Measurements from ENCODE around the gene SSH3. TPM values are rescaled to one million over a fixed set of nuclear protein-coding genes. Genes with fewer than 3 reads are reported as not detected.

Gene SSH3
- total and polyA plus RNA-seq, 2 of the 4 experiments (the other 2 are of a cell fraction): 7.3 to 26.7 TPM

GRCh38 chr11:67266449-67267187 lies 36.7 kb upstream of the SSH3 start, which contains the start of gene GRK2:
TSS of gene GRK2 (plus strand) at chr11:67266473. CDS start at chr11:67266700, 227 bp downstream.
- H4K5ac ChIP-seq (ENCODE audit: low read depth, low read length): peak within 1 kb of the TSS; percentile 94; the same call in 1 of the 2 replicates
- peak within 1 kb of the TSS; percentile 51 for H2BK120ac ChIP-seq (ENCODE audit: low read depth, low read length)
- peak within 1 kb of the TSS; percentile 89 for H3K23ac ChIP-seq (ENCODE audit: low read depth, low read length)
- WGBS, 2 experiments (ENCODE audit: extremely low coverage in 2 of 2, insufficient read length in 1 of 2): 1% methylated on average over 50 of the region's 103 CpGs; no CpG with 5 or more reads in 1 of the 2 experiments
- in situ Hi-C loops (cut with MboI; ENCODE audit: low sequenced_read_pairs): no loop called here
- peak within 1 kb of the TSS; percentile 78 for H3K4me3 ChIP-seq (ENCODE audit: insufficient read depth, low read depth, low read length)
- no peak within 1 kb of the TSS for H2BK20ac ChIP-seq (ENCODE audit: low read depth, low read length)
- peak within 1 kb of the TSS; percentile 68 for H4K91ac ChIP-seq (ENCODE audit: insufficient read depth, low read depth, low read length)
- H2BK5ac ChIP-seq (ENCODE audit: low read depth, low read length, poor library complexity, severe bottlenecking): peak within 1 kb of the TSS; percentile 53
- H3K9me3 ChIP-seq (ENCODE audit: control insufficient read depth, insufficient read depth, low read length): no peaks in the 10 kb centered on the region
- no peaks in the 10 kb centered on the region for H3K27me3 ChIP-seq (ENCODE audit: control insufficient read depth, insufficient read depth, low read length)
- peak within 1 kb of the TSS; percentile 7; the same call in 1 of the 3 replicates for H2BK15ac ChIP-seq (ENCODE audit: low read depth, low read length)
- peaks cover 31% of the 10 kb centered on the region for H3K9me1 ChIP-seq (ENCODE audit: insufficient read depth, low read length)
- H3K4ac ChIP-seq (ENCODE audit: low read depth, low read length): peak within 1 kb of the TSS; percentile 82
- H2AK9ac ChIP-seq (replicated peaks; ENCODE audit: low read depth, low read length, poor library complexity): peak within 1 kb of the TSS; percentile 98
- TF ChIP-seq MXI1 (IDR thresholded peaks at IDR 0.05; ENCODE audit: borderline replicate concordance, low read depth, low read length) (peak; percentile 34; the same call in 1 of the 2 replicates), POLR2A (IDR thresholded peaks at IDR 0.05; ENCODE audit: low read depth, low read length) (no peak)
- peak within 1 kb of the TSS; percentile 87 for H3K4me2 ChIP-seq (ENCODE audit: low read depth, low read length)
- H2AFZ ChIP-seq (replicated peaks; ENCODE audit: low read length, poor library complexity): peak within 1 kb of the TSS; percentile 93
- peaks cover 39% of the 10 kb centered on the region for H4K20me1 ChIP-seq (ENCODE audit: insufficient read depth, low read length)
- peak within 1 kb of the TSS; percentile 19; the same call in 1 of the 2 replicates for H3K56ac ChIP-seq (ENCODE audit: extremely low read depth, insufficient read depth, low read length)
- peaks cover 10% of the 10 kb centered on the region; the same call in 1 of the 2 replicates for H3K36me3 ChIP-seq (ENCODE audit: control insufficient read depth, insufficient read depth, low read length)
- H3K14ac ChIP-seq (replicated peaks; ENCODE audit: low read depth, low read length): peak within 1 kb of the TSS; percentile 92
- peaks cover 35% of the 10 kb centered on the region for H3K4me1 ChIP-seq (ENCODE audit: control insufficient read depth, insufficient read depth, low read length)
- H2AK5ac ChIP-seq (ENCODE audit: low read depth, low read length): peak within 1 kb of the TSS; percentile 84
- ChIA-PET POLR2A (ENCODE audit: unreplicated experiment) (interaction anchor here (0.6 kb wide), 1 partner anchor 86 kb away, joined by 10 read pairs; no protein-coding TSS in a partner anchor), CTCF (interaction anchor here (0.7 to 3.1 kb wide), 4 partner anchors 11 to 111 kb away, joined by 3 to 10 read pairs (median 3); no protein-coding TSS in a partner anchor)
- peaks cover 18 to 59% of the 10 kb centered on the region in 2 experiments; a peak in 3 of 4 replicates for H3K79me1 ChIP-seq (ENCODE audit: low read depth in 1 of 2, low read length in 2 of 2)
- DNase-seq: peak; percentile 28
- intact Hi-C loops (cut with micrococcal nuclease): loop anchor here (1.0 kb wide), 2 partner anchors 36 to 51 kb away; no protein-coding TSS in a partner anchor
- dilution Hi-C loops (cut with HindIII; ENCODE audit: low sequenced_read_pairs, unreplicated experiment): no loop called here
- no peak within 1 kb of the TSS for H3K18ac ChIP-seq (ENCODE audit: low read depth, low read length)
- peak within 1 kb of the TSS; percentile 24 to 83; a peak in 2 of 4 replicates for H4K8ac ChIP-seq (ENCODE audit: low read depth in 2 of 2, low read length in 2 of 2)
- no TSS peak for BruUV-seq (replicated peaks)
- peak; percentile 66 for ATAC-seq (ENCODE audit: low read depth)
- peak within 1 kb of the TSS; percentile 64 for H3K27ac ChIP-seq (ENCODE audit: insufficient read depth, low read length)
- H3K9ac ChIP-seq (ENCODE audit: low read depth, low read length): peak within 1 kb of the TSS; percentile 95
